HG03571 (cell line): ENCODE measurements around the gene DCAF11.

Source experiments
- ATAC-seq: cut with Tn5 transposase; IDR thresholded peaks from one replicate; pipeline ENCODE4 v1.9.1; 2021; ENCODE audit not compliant: unreplicated experiment

DCAF11 gene

GRCh38 chr14:24156840-24157239 lies 42.3 kb downstream of the DCAF11 start:
- no peak for ATAC-seq

- ATAC-seq, result no peak
These were observed 42.8 kb downstream of the DCAF11 start for GRCh38 chr14:24157331-24157730.

GRCh38 chr14:24159777-24160498 lies 45.4 kb downstream of the DCAF11 start:
- no peak for ATAC-seq

- no peak for ATAC-seq
These were observed 45.9 kb downstream of the DCAF11 start for GRCh38 chr14:24160499-24160849.

- peak; percentile 64 for ATAC-seq
These were observed 46.5 kb downstream of the DCAF11 start, which contains the start of gene IRF9 for GRCh38 chr14:24160850-24161804. TSS of gene IRF9 (plus strand) at chr14:24161265. CDS start at chr14:24162145, 880 bp downstream.

GRCh38 chr14:24162093-24162492 lies 47.5 kb downstream of the DCAF11 start:
- no peak for ATAC-seq

GRCh38 chr14:24164518-24164991 lies 50.0 kb downstream of the DCAF11 start:
- ATAC-seq, result no peak

GRCh38 chr14:24165785-24166184 lies 51.2 kb downstream of the DCAF11 start:
- ATAC-seq, result no peak

- no peak for ATAC-seq
These were observed 53.0 kb downstream of the DCAF11 start for GRCh38 chr14:24167469-24168114.

GRCh38 chr14:24171422-24172260 lies 57.1 kb downstream of the DCAF11 start, which contains the start of gene REC8:
TSS of gene REC8 (plus strand) at chr14:24172080. CDS start at chr14:24172553, 473 bp downstream.
- peak; percentile 87 for ATAC-seq

- no peak for ATAC-seq
These were observed 57.8 kb downstream of the DCAF11 start for GRCh38 chr14:24172261-24172860.

- ATAC-seq, result no peak
These were observed 58.3 kb downstream of the DCAF11 start for GRCh38 chr14:24172871-24173281.
